SK-N-SH (cell line): ENCODE data around the gene DISP2. TPM values are rescaled to one million over a fixed set of nuclear protein-coding genes. Genes with fewer than 3 reads are reported as not detected.
A peak's percentile ranks its signal among the peaks of the same experiment; 100 is the strongest.

Experiments
- CTCF ChIA-PET: fragments of 300-600, 350-600 bp; formaldehyde crosslinking; extraction: SDS; loops from one replicate; lab custom pipeline; 2021; lab: Yijun Ruan, JAX
- POLR2A ChIA-PET: fragments of 350-600 bp; sonication (Branson Sonifier 250); formaldehyde crosslinking; extraction: SDS; loops from one replicate; lab custom pipeline; 2020; ENCODE audit warnings: antibody characterized with exemption, inconsistent platforms; lab: Yijun Ruan, JAX
- DNase-seq: peaks from one replicate; pipeline ENCODE4 v3.0.0; 2012
- H2AFZ ChIP-seq: fragments of 200-600 bp; sonication (generic); 2 replicates; pipeline ENCODE4 v1.8.1; 2016; ENCODE audit warnings: antibody characterized with exemption, mild to moderate bottlenecking, low read depth
- H3F3A ChIP-seq: fragments of 200-600 bp; sonication (generic); replicated peaks from 2 replicates; pipeline ENCODE3; 2016; ENCODE audit warnings: antibody characterized with exemption, mild to moderate bottlenecking; ENCODE audit not compliant: insufficient read depth
- H3K27ac ChIP-seq, 2 experiments: fragments of 200-500 bp in 1 of 2; fragments of 200-600 bp in 1 of 2; sonication (Bioruptor generic) in 1 of 2; sonication (generic), shearing (Covaris generic) in 1 of 2; 2 replicates each; pipeline versions ENCODE4 v1.5.1 to v1.6.1; 2014 to 2016; ENCODE audit warnings: low read depth in 2 of 2, inconsistent platforms in 1 of 2, low read length in 1 of 2, mild to moderate bottlenecking in 1 of 2, mixed read lengths in 1 of 2
- H3K27me3 ChIP-seq: fragments of 200-600 bp; sonication (generic), shearing (Covaris generic); 2 replicates; pipeline ENCODE4 v1.6.1; 2016; ENCODE audit warnings: mixed run types; ENCODE audit not compliant: insufficient read depth
- H3K36me3 ChIP-seq, 2 experiments: fragments of 200-500 bp in 1 of 2; fragments of 200-600 bp in 1 of 2; sonication (Bioruptor generic) in 1 of 2; sonication (generic) in 1 of 2; replicated peaks in 1 of 2; 2 replicates each; pipeline versions ENCODE3 to v1.5.1; 2014 to 2016; ENCODE audit warnings: low read length in 1 of 2, mild to moderate bottlenecking in 1 of 2; ENCODE audit not compliant: insufficient read depth in 2 of 2, control insufficient read depth in 1 of 2
- H3K4me1 ChIP-seq, 2 experiments: fragments of 200-500 bp in 1 of 2; fragments of 200-600 bp in 1 of 2; sonication (Bioruptor generic) in 1 of 2; sonication (generic), shearing (Covaris generic) in 1 of 2; 2 replicates each; pipeline versions ENCODE4 v1.5.1 to v1.6.1; 2014 to 2016; ENCODE audit warnings: low read depth in 1 of 2, low read length in 1 of 2, mixed run types in 1 of 2; ENCODE audit not compliant: insufficient read depth in 2 of 2, control insufficient read depth in 1 of 2
- H3K4me2 ChIP-seq: fragments of 200-600 bp; sonication (generic), shearing (Covaris generic); 2 replicates; pipeline ENCODE4 v1.6.1; 2017; ENCODE audit warnings: mixed run types
- H3K4me3 ChIP-seq, 2 experiments: fragments of 200-500 bp in 1 of 2; fragments of 200-600 bp in 1 of 2; sonication (Bioruptor generic) in 1 of 2; sonication (generic), shearing (Covaris generic) in 1 of 2; 2 replicates each; pipeline versions ENCODE4 v1.5.1 to v1.8.1; 2014 to 2016; ENCODE audit warnings: low read depth in 2 of 2, inconsistent platforms in 1 of 2, low read length in 1 of 2, mild to moderate bottlenecking in 1 of 2, mixed read lengths in 1 of 2, moderate library complexity in 1 of 2
- H3K79me2 ChIP-seq: fragments of 200-600 bp; sonication (generic); 2 replicates; pipeline ENCODE4 v1.8.1; 2017; ENCODE audit warnings: mild to moderate bottlenecking; ENCODE audit not compliant: insufficient read depth
- H3K9ac ChIP-seq: fragments of 200-600 bp; sonication (generic); 2 replicates; pipeline ENCODE4 v1.6.1; 2017; ENCODE audit warnings: mixed run types
- H3K9me2 ChIP-seq: fragments of 200-600 bp; sonication (generic); 2 replicates; pipeline ENCODE4 v1.6.1; 2017; ENCODE audit warnings: mixed run types
- H3K9me3 ChIP-seq: fragments of 200-600 bp; sonication (generic); 2 replicates; pipeline ENCODE4 v1.6.1; 2017; ENCODE audit warnings: mixed run types, mild to moderate bottlenecking, moderate library complexity
- H4K20me1 ChIP-seq: fragments of 200-600 bp; sonication (generic); 2 replicates; pipeline ENCODE4 v1.6.1; 2017; ENCODE audit warnings: mild to moderate bottlenecking, mixed run types; ENCODE audit not compliant: insufficient read depth
- CTCF ChIP-seq: fragments of 200-600 bp; sonication (generic); IDR thresholded peaks from 2 replicates; pipeline ENCODE4 v1.6.1; 2017; ENCODE audit warnings: antibody characterized with exemption, mild to moderate bottlenecking, moderate library complexity
- ELF1 ChIP-seq: IDR thresholded peaks from 2 replicates; pipeline ENCODE4 v1.4.0; 2012
- EZH2phosphoT487 ChIP-seq: fragments of 200-600 bp; sonication (generic); IDR thresholded peaks from 2 replicates; pipeline ENCODE4 v1.6.1; 2017; ENCODE audit warnings: low read depth, mixed run types, mild to moderate bottlenecking, antibody characterized with exemption, moderate library complexity, borderline replicate concordance
- FOXJ3 ChIP-seq: sonication (generic); formaldehyde crosslinking; IDR thresholded peaks from 2 replicates; pipeline ENCODE4 v1.5.1; 2020; ENCODE audit warnings: mild to moderate bottlenecking, missing genetic modification reagents
- GATA2 ChIP-seq: sonication (generic); formaldehyde crosslinking; IDR thresholded peaks from 2 replicates; pipeline ENCODE4 v1.5.0; 2020; ENCODE audit warnings: mild to moderate bottlenecking, missing genetic modification reagents
- MXI1 ChIP-seq: IDR thresholded peaks from 2 replicates; pipeline ENCODE4 v1.6.1; 2012; ENCODE audit warnings: mild to moderate bottlenecking, low read depth, low read length, improper control_type of control experiment
- NFIC ChIP-seq: IDR thresholded peaks from 2 replicates; pipeline ENCODE4 v1.4.0; 2012; ENCODE audit warnings: borderline replicate concordance
- PBX3 ChIP-seq: IDR thresholded peaks from 2 replicates; pipeline ENCODE4; 2012
- RCOR1 ChIP-seq: fragments of 150-350 bp; IDR thresholded peaks from 2 replicates; pipeline ENCODE4 v1.6.1; 2017; ENCODE audit warnings: antibody characterized with exemption, low read length
- SIN3A ChIP-seq: IDR thresholded peaks from 2 replicates; pipeline ENCODE4 v1.6.1; 2012; ENCODE audit warnings: low read depth, mild to moderate bottlenecking, low read length, moderate library complexity, borderline replicate concordance
- SMC3 ChIP-seq: IDR thresholded peaks from 2 replicates; pipeline ENCODE4 v1.6.1; 2012; ENCODE audit warnings: low read depth, low read length, improper control_type of control experiment
- TCF12 ChIP-seq: IDR thresholded peaks from 2 replicates; pipeline ENCODE4 v1.4.0; 2012
- YY1 ChIP-seq: IDR thresholded peaks from 2 replicates; pipeline ENCODE4 v1.4.0; 2012; ENCODE audit warnings: low read depth, mild to moderate bottlenecking
- ZBTB33 ChIP-seq: IDR thresholded peaks from 2 replicates; pipeline ENCODE4 v1.4.0; 2012; ENCODE audit warnings: low read depth, borderline replicate concordance
- WGBS: methylation state at CpG from one replicate; pipeline ENCODE4 v1.1.6; 2017; ENCODE audit warnings: low lambda C conversion rate; 5-methylcytosine and 5-hydroxymethylcytosine counted together
- polyA plus RNA-seq, 3 experiments: library from polyadenylated mRNA; depleted of rRNA; stranded (reverse); fragments of >200 nt; gene quantifications; 2 replicates each; pipeline ENCODE4 v1.2.3, GENCODE V29; 2012

Gene DISP2
- polyA plus RNA-seq, 1 of the 3 experiments (the other 2 are of a cell fraction) = 0.12 TPM

- Histone ChIP-seq H3K4me3 (peak overlapping the region in 1 of 2 experiments; percentile 73; a peak in 1 of 4 replicates), H3K4me2 (peak overlapping the region; percentile 94), H3K9me2 (no peaks in the 10 kb centered on the region), H3K36me3 (peaks cover 0 to 4% of the 10 kb centered on the region in 2 experiments), H3K79me2 (peaks cover 15% of the 10 kb centered on the region; the same call in 1 of the 2 replicates), H3K27ac (no peak overlapping the region), H3K27me3 (no peaks in the 10 kb centered on the region), H2AFZ (no peak overlapping the region), H3F3A (peaks cover 11% of the 10 kb centered on the region), H3K4me1 (peaks cover 23 to 25% of the 10 kb centered on the region in 2 experiments), H3K9me3 (no peaks in the 10 kb centered on the region), H4K20me1 (no peaks in the 10 kb centered on the region), H3K9ac (no peak overlapping the region)
- DNase-seq = no peak
- ChIA-PET POLR2A (interaction anchor here (2.6 kb wide), 1 partner anchor 15 kb away, joined by 10 read pairs; the partner anchor contains the start of gene CCDC9B), CTCF (interaction anchor here (1.4 to 70.6 kb wide), 6 partner anchors 11 to 108 kb away, joined by 3 to 2194 read pairs (median 10); partner anchors contain the start of genes ANKRD63, CCDC9B, DISP2 and INAFM2)
- no peak for TF ChIP-seq ZBTB33
- no peak for TF ChIP-seq CTCF
- TF ChIP-seq EZH2phosphoT487 = no peak
- no peak for TF ChIP-seq SIN3A
- TF ChIP-seq RCOR1 = no peak
- no peak for TF ChIP-seq TCF12
- no peak for TF ChIP-seq MXI1
- no peak for TF ChIP-seq ELF1
- TF ChIP-seq YY1 = no peak
- no peak for TF ChIP-seq SMC3
- no peak for TF ChIP-seq FOXJ3 (CRISPR knock-in tag)
- TF ChIP-seq GATA2 (CRISPR knock-in tag) = no peak
- TF ChIP-seq NFIC = no peak
- TF ChIP-seq PBX3 = no peak
- WGBS = 86% methylated on average over 2 of the region's 2 CpGs
Measured at GRCh38 chr15:40325700-40326099, 32.3 kb upstream of the DISP2 start.
